OCI-LY3 (cell line): ENCODE measurements around the gene MDP1.

ENCODE experiments used
- H2AFZ ChIP-seq: fragments of 200-600, 300-600 bp; shearing (Covaris generic); 2 replicates; pipeline ENCODE4 v1.6.0; 2014; ENCODE audit warnings: antibody characterized with exemption, low read depth, low read length
- H3K27ac ChIP-seq: fragments of 200-600, 300-600 bp; sonication (generic); 2 replicates; pipeline ENCODE4 v1.5.1; 2014; ENCODE audit warnings: mild to moderate bottlenecking, low read length, moderate library complexity, mixed read lengths
- H3K27me3 ChIP-seq: fragments of 200-600, 300-600 bp; sonication (generic); 2 replicates; pipeline ENCODE4 v1.6.1; 2014; ENCODE audit warnings: low read depth, low read length, mixed read lengths
- H3K36me3 ChIP-seq: fragments of 200-600, 300-600 bp; sonication (generic); replicated peaks from 2 replicates; pipeline ENCODE3; 2014; ENCODE audit warnings: low read depth, low read length, mixed read lengths
- H3K4me1 ChIP-seq: fragments of 300-600, 200-600 bp; sonication (generic); 2 replicates; pipeline ENCODE4 v1.6.1; 2014; ENCODE audit warnings: low read length, mixed read lengths
- H3K4me2 ChIP-seq: fragments of 200-600, 300-600 bp; sonication (generic); 2 replicates; pipeline ENCODE4 v1.6.1; 2014; ENCODE audit warnings: low read length, mixed read lengths
- H3K4me3 ChIP-seq: fragments of 300-600, 200-600 bp; sonication (generic); 2 replicates; pipeline ENCODE4 v1.5.1; 2014; ENCODE audit warnings: antibody characterized with exemption, mild to moderate bottlenecking, low read length, moderate library complexity
- H3K79me2 ChIP-seq: fragments of 300-600, 200-600 bp; shearing (Covaris generic); 2 replicates; pipeline ENCODE4 v1.6.1; 2014; ENCODE audit warnings: mild to moderate bottlenecking, low read length, mixed read lengths
- H3K9ac ChIP-seq: fragments of 300-600, 200-600 bp; shearing (Covaris generic); 2 replicates; pipeline ENCODE4 v1.6.0; 2014; ENCODE audit warnings: mild to moderate bottlenecking, low read length, moderate library complexity
- H3K9me3 ChIP-seq: fragments of 200-600, 300-600 bp; shearing (Covaris generic); 2 replicates; pipeline ENCODE4 v1.6.1; 2014; ENCODE audit warnings: low read length, mixed read lengths; ENCODE audit not compliant: insufficient read depth
- H4K20me1 ChIP-seq: fragments of 200-600, 300-600 bp; sonication (generic); 2 replicates; pipeline ENCODE4 v1.6.1; 2016; ENCODE audit warnings: low read length, mixed read lengths; ENCODE audit not compliant: insufficient read depth
- CTCF ChIP-seq: fragments of 200-600, 300-600 bp; sonication (generic); IDR thresholded peaks from 2 replicates; pipeline ENCODE4 v1.5.1; 2014; ENCODE audit warnings: antibody characterized with exemption, low read length, low read depth
- EZH2phosphoT487 ChIP-seq: fragments of 200-600 bp; shearing (Covaris generic); IDR thresholded peaks from 2 replicates; pipeline ENCODE4 v1.6.1; 2018; ENCODE audit warnings: antibody characterized with exemption, mixed run types, low read depth

The MDP1 gene

GRCh38 chr14:24178399-24179178 is 37.3 kb downstream of the MDP1 start:
- H3K9me3 ChIP-seq, result no peaks in the 10 kb centered on the region
- H4K20me1 ChIP-seq, result no peaks in the 10 kb centered on the region
- no peaks in the 10 kb centered on the region for H3K79me2 ChIP-seq
- H3K4me1 ChIP-seq, result no peaks in the 10 kb centered on the region
- no peak overlapping the region for H3K9ac ChIP-seq
- no peak overlapping the region for H3K4me3 ChIP-seq
- TF ChIP-seq CTCF, result no peak
- no peak overlapping the region for H2AFZ ChIP-seq
- no peak overlapping the region for H3K4me2 ChIP-seq
- peaks cover 51% of the 10 kb centered on the region for H3K36me3 ChIP-seq
- H3K27me3 ChIP-seq, result no peaks in the 10 kb centered on the region
- no peak overlapping the region for H3K27ac ChIP-seq

- Histone ChIP-seq H2AFZ (no peak overlapping the region), H3K4me1 (no peaks in the 10 kb centered on the region), H3K4me2 (no peak overlapping the region), H3K4me3 (no peak overlapping the region), H3K27me3 (no peaks in the 10 kb centered on the region), H3K36me3 (peaks cover 49% of the 10 kb centered on the region), H3K27ac (no peak overlapping the region), H3K9me3 (no peaks in the 10 kb centered on the region), H4K20me1 (no peaks in the 10 kb centered on the region), H3K79me2 (no peaks in the 10 kb centered on the region), H3K9ac (no peak overlapping the region)
- TF ChIP-seq CTCF, result no peak
- TF ChIP-seq EZH2phosphoT487, result no peak
Observed at GRCh38 chr14:24177891-24178290, 38.0 kb downstream of the MDP1 start.

GRCh38 chr14:24177041-24177825 is 38.6 kb downstream of the MDP1 start:
- Histone ChIP-seq H3K36me3 (peaks cover 45% of the 10 kb centered on the region), H3K4me1 (no peaks in the 10 kb centered on the region), H3K4me2 (no peak overlapping the region), H3K79me2 (no peaks in the 10 kb centered on the region), H3K9ac (no peak overlapping the region), H4K20me1 (no peaks in the 10 kb centered on the region), H3K4me3 (no peak overlapping the region), H3K9me3 (no peaks in the 10 kb centered on the region), H3K27ac (no peak overlapping the region), H3K27me3 (no peaks in the 10 kb centered on the region), H2AFZ (no peak overlapping the region)
- TF ChIP-seq CTCF (no peak), EZH2phosphoT487 (no peak)

GRCh38 chr14:24176599-24176998 is 39.3 kb downstream of the MDP1 start:
- Histone ChIP-seq H3K79me2 (no peaks in the 10 kb centered on the region), H3K9me3 (no peaks in the 10 kb centered on the region), H3K9ac (no peak overlapping the region), H3K4me1 (no peaks in the 10 kb centered on the region), H4K20me1 (no peaks in the 10 kb centered on the region), H3K4me3 (no peak overlapping the region), H2AFZ (no peak overlapping the region), H3K27me3 (no peaks in the 10 kb centered on the region), H3K36me3 (peaks cover 45% of the 10 kb centered on the region), H3K4me2 (no peak overlapping the region), H3K27ac (no peak overlapping the region)
- TF ChIP-seq EZH2phosphoT487, result no peak
